AG09309 (cell line): ENCODE results near the gene UFC1.

ENCODE experiments used
- DNase-seq: peaks from one replicate; pipeline ENCODE4 v3.0.0-alpha.2; 2010; ENCODE audit warnings: low read depth
- H3K4me3 ChIP-seq: 2 replicates; pipeline ENCODE4 v1.5.1; 2011; ENCODE audit warnings: mild to moderate bottlenecking, low read depth, low read length, moderate library complexity; ENCODE audit not compliant: control insufficient read depth
- CTCF ChIP-seq: IDR thresholded peaks from 2 replicates; pipeline ENCODE4 v1.5.1; 2011; ENCODE audit warnings: mild to moderate bottlenecking, low read depth, low read length, inconsistent platforms; ENCODE audit not compliant: insufficient read depth, control insufficient read depth; ENCODE audit errors: missing control alignments

UFC1 gene

GRCh38 chr1:161190962-161191521, 37.3 kb downstream of the UFC1 start:
- DNase-seq = no peak
- no peak overlapping the region for H3K4me3 ChIP-seq
- TF ChIP-seq CTCF = no peak

GRCh38 chr1:161191971-161192370, 38.2 kb downstream of the UFC1 start:
- no peak overlapping the region for H3K4me3 ChIP-seq
- no peak for TF ChIP-seq CTCF
- no peak for DNase-seq

- no peak overlapping the region for H3K4me3 ChIP-seq
- TF ChIP-seq CTCF = peak; percentile 95
- DNase-seq = no peak
These were observed 39.0 kb downstream of the UFC1 start for GRCh38 chr1:161192476-161193465.

- TF ChIP-seq CTCF = peak; percentile 7
- no peak overlapping the region for H3K4me3 ChIP-seq
- DNase-seq = no peak
These were observed 39.9 kb downstream of the UFC1 start for GRCh38 chr1:161193561-161194235.

- DNase-seq = no peak
- no peak overlapping the region for H3K4me3 ChIP-seq
- TF ChIP-seq CTCF = no peak
These were observed 41.4 kb downstream of the UFC1 start for GRCh38 chr1:161195171-161195570.

- DNase-seq = no peak
- no peak for TF ChIP-seq CTCF
- H3K4me3 ChIP-seq = no peak overlapping the region; the same call in none of the 2 replicates
These were observed 42.3 kb downstream of the UFC1 start for GRCh38 chr1:161196111-161196510.
